ENCODE data around the gene UBE2I. TPM values are rescaled to one million over a fixed set of nuclear protein-coding genes. Genes with fewer than 3 reads are reported as not detected.

Gene UBE2I
- total RNA-seq, 2 donors from 2014 or later: 68.2 to 76.1 TPM

DNA sequence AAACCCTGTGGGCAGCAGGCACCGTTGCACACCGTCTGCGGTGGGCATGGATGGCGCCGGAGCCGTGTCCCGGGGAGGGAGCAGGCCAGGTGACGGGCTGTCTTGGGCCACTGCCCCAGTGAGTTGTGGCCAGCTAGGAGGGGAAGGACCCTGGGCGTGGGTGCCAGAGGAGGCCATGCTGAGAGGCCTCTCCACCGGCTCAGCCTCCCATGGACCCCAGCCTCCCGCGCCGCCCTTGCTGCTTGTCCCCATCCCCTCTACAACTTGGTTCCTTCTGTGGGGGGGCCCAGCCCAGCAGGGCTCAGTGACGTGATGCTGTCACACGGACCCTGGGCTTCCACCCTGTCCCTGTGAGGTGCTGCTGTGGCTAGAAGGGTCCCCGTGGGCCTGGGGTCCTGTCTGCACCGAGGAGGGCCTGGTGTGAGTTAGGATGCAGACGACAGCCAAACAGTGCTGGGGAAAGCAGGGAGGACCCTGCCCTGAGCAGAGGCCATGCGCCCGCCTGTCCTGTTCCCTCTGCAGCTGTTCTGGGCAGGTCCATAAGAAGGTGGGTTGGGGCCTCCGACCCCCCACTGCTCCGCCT, 11.3 kb downstream of the UBE2I start:
- peaks cover 80% of the 10 kb centered on the region for H3K36me3 ChIP-seq
- no peaks in the 10 kb centered on the region for H3K4me1 ChIP-seq (ENCODE audit: control insufficient read depth in 1 of 2, low read depth in 2 of 2)
- no peaks in the 10 kb centered on the region for H3K9me3 ChIP-seq
- no peak for ATAC-seq (ENCODE audit: insufficient number of reproducible peaks, low FRiP score, low read depth)
- H3K27me3 ChIP-seq (replicated peaks; ENCODE audit: insufficient read depth): no peaks in the 10 kb centered on the region
- no peak for DNase-seq (ENCODE audit: low spot score)
- no peak for TF ChIP-seq CTCF (IDR thresholded peaks at IDR 0.05)
- H3K27ac ChIP-seq: no peak overlapping the region
- no peak overlapping the region for H3K4me3 ChIP-seq

DNA sequence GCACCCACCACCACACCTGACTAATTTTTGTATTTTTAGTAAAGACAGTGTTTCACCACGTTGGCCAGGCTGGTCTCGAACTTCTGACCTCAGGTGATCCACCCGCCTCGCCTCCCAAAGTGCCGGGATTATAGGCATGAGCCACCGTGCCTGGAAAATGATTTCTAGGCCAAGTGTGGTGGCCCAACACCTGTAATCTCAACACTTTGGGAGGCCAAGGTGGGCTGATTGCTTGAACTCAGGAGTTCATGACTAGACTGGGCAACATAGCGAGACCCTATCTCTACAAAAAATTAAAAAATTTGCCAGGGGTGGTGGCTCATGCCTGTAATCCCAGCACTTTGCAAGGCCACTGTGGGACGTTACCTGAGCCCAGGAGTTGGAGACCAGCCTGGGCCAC, 13.0 kb downstream of the UBE2I start:
- Histone ChIP-seq H3K36me3 (peaks cover 64% of the 10 kb centered on the region), H3K4me1 (ENCODE audit: control insufficient read depth in 1 of 2, low read depth in 2 of 2) (no peaks in the 10 kb centered on the region)
- ATAC-seq (ENCODE audit: insufficient number of reproducible peaks, low FRiP score, low read depth): no peak

DNA sequence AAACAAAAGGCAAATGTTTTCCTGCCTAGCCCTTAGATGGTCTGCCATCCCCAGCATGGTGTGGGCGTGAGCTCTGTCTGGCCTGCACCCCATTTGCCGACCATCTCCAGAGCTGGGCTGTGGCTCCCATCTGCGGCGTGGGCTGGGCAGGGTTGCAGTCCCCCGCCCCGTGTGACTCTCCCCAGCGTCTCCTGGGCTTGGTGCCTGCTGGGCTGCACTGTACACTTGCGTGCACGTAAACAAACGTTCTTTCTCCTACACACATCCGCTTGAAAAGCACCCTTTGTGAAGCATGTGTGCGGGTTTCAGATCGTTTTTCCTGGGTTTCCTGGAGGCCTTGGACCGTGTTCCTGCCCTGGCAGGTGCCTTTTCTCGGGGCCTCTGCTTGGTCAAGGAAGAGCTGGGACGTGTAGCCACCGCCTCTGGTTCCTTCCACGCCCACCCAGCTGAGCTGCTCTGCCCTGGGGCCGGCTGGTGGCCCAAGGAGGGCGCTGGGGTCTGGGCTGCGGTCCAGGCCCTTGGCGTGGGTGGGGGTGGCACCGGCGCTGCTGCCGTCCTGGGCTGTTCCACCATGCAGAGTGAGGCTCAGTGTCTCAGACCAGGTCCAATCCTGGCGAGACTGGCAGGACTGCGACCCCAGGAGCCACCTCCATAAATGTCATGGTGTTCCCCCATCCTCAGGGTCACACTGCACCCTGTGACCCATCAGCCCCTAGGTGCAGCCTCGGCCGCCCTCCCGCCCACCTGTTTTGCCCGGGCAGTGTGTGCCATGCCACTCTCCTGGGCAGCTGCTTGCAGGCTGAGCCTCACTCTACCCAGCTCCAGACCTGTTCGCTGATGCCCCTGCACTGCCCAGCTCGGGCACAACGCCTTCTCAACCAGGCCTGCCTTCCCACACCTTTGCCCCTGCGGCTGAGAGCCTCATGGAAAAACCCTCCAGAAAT, 14.1 kb downstream of the UBE2I start:
- ATAC-seq (ENCODE audit: insufficient number of reproducible peaks, low FRiP score, low read depth): no peak

More for the DNA sequence above, 13.0 kb downstream of the UBE2I start:
- no peak overlapping the region for H3K27ac ChIP-seq
- no peak for DNase-seq (ENCODE audit: low spot score)
- no peak overlapping the region for H3K4me3 ChIP-seq
- no peaks in the 10 kb centered on the region for H3K9me3 ChIP-seq
- H3K27me3 ChIP-seq (replicated peaks; ENCODE audit: insufficient read depth): no peaks in the 10 kb centered on the region
- no peak for TF ChIP-seq CTCF (IDR thresholded peaks at IDR 0.05)

DNA sequence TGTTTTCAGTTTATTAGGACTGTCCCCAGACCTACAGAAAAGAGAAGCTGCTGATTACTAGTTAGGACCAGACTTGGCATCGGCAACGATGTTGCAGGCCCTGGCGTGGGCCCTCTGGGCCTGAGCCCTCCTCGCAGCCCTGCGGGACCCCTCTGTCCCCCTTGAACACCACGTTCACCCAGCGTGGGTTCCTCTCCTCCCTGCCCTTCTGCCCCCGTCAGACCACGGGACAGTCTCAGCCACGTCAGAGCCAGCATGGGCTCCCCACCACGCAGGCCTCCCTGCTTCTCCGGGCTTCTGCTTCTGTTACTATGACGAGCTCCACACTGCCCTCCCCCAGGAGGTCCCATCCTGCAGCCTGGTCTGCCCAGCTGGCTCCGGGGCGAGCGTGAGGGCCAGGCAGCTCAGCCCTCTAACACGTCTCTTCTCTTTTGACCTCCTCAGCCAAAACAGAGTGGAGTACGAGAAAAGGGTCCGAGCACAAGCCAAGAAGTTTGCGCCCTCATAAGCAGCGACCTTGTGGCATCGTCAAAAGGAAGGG, 14.9 kb downstream of the UBE2I start:
- Histone ChIP-seq H3K36me3 (peaks cover 45% of the 10 kb centered on the region), H3K27me3 (replicated peaks; ENCODE audit: insufficient read depth) (no peaks in the 10 kb centered on the region), H3K4me1 (ENCODE audit: control insufficient read depth in 1 of 2, low read depth in 2 of 2) (no peaks in the 10 kb centered on the region), H3K9me3 (no peaks in the 10 kb centered on the region), H3K4me3 (no peak overlapping the region), H3K27ac (no peak overlapping the region)
- no peak for TF ChIP-seq CTCF (IDR thresholded peaks at IDR 0.05)
- ATAC-seq (ENCODE audit: insufficient number of reproducible peaks, low FRiP score, low read depth) (no peak), DNase-seq (ENCODE audit: low spot score) (no peak)

More for the DNA sequence above, 14.1 kb downstream of the UBE2I start:
- Histone ChIP-seq H3K36me3 (peaks cover 52% of the 10 kb centered on the region), H3K27ac (no peak overlapping the region), H3K9me3 (no peaks in the 10 kb centered on the region), H3K4me3 (no peak overlapping the region), H3K4me1 (ENCODE audit: control insufficient read depth in 1 of 2, low read depth in 2 of 2) (no peaks in the 10 kb centered on the region), H3K27me3 (replicated peaks; ENCODE audit: insufficient read depth) (no peaks in the 10 kb centered on the region)
- DNase-seq (ENCODE audit: low spot score): no peak
- no peak for TF ChIP-seq CTCF (IDR thresholded peaks at IDR 0.05)

DNA sequence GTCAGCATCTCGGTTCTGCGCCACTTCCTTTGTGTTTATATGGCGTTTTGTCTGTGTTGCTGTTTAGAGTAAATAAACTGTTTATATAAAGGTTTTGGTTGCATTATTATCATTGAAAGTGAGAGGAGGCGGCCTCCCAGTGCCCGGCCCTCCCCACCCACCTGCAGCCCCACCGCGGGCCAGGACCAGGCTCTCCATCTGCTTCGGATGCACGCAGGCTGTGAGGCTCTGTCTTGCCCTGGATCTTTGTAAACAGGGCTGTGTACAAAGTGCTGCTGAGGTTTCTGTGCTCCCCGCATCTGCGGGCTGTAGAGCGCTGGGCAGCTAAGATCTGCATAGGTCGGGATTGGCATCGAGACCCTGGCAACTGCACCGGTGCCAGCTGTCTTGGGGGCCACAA, 15.8 kb downstream of the UBE2I start:
- H3K4me1 ChIP-seq (ENCODE audit: control insufficient read depth in 1 of 2, low read depth in 2 of 2): no peaks in the 10 kb centered on the region
- H3K4me3 ChIP-seq: no peak overlapping the region
- no peak overlapping the region for H3K27ac ChIP-seq
- TF ChIP-seq CTCF (IDR thresholded peaks at IDR 0.05): no peak
- no peak for DNase-seq (ENCODE audit: low spot score)
- H3K27me3 ChIP-seq (replicated peaks; ENCODE audit: insufficient read depth): no peaks in the 10 kb centered on the region
- no peak for ATAC-seq (ENCODE audit: insufficient number of reproducible peaks, low FRiP score, low read depth)
- H3K36me3 ChIP-seq: peaks cover 36% of the 10 kb centered on the region
- peaks cover 3% of the 10 kb centered on the region for H3K9me3 ChIP-seq

All from thoracic aorta (tissue), 2 donors.